ENCODE data around the gene PERCC1. TPM values are rescaled to one million over a fixed set of nuclear protein-coding genes. Genes with fewer than 3 reads are reported as not detected.

The PERCC1 gene
- total RNA-seq, 2 experiments from 2014 or later: 0.57 to 1.2 TPM

DNA sequence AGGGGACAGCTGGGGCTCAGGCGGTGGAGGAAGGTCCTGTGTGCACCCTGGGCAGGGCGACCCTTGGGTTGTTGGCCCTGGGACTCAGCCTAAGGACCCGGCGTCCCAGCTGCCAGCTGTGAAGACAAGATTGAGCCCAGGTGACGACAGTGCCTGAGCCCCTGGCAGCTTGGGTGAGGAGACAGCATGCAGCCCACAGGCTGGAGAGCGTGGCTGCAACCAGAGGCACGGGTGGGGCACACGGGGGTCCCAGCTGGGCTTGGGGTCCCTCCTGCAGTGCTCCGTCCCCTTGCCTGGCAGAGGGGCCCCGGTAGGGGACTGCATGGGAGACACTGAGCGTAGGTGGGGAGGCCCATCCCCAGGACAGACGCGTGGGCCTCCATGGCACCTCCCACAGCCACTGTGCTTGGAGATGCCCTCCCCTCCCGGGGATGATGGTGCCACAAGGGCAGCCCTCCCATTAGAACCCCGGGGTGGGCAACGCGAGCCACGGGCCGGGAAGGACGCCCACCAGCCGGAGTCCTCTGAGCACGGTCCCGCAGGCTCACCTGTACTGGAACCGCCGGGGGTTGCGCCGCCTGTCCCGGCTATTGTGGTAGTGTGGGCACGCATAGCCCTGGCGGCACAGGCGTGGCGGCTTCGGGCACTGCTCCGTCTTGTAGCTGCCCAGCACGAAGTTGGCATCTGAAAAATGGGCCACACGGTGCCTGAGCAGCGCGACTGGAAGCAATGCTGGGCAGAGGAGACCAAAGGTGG is 31.9 kb upstream of the PERCC1 start:
- POLR2A ChIA-PET: interaction anchor here (0.6 kb wide), 1 partner anchor 19 kb away, joined by 4 read pairs; no protein-coding TSS in a partner anchor

DNA sequence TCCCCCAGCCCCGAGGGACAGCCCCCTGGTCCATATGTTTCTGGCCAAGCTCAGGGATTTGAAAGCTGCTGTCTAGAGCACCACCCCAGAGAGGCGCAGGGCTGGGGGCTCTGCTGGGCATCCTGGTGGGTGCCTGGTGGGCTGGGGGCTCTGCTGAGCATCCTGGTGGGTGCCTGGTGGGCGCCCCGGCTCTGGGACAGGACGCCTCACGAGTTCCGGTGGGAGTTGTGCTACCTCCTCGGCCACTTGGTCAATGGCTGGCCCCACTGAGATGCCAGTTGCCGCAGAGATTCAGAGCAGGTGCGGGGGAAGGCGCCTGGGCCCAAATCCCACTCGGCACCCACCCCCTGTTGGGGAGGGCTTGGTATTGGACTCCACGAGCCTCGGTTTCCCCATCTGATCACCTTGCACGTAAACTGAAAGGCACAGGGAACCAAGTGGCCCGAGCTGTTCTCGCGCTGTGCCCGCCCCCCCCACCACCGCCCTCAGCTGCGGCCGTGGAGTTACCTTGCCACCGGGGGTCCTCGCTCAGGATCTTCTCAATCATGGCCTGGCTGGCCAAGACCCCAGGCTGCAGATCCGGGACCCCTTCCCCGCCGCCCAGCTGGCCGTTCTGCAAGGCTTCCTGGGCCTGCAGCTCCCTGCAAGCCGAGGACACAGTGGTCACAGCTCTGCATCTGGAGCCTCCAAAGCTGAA is 29.7 kb upstream of the PERCC1 start:
- H3K9me3 Mint-ChIP-seq: no peaks in the 10 kb centered on the region
- H3K36me3 Mint-ChIP-seq: peaks cover 2% of the 10 kb centered on the region
- no peak overlapping the region for H3K4me3 Mint-ChIP-seq
- H3K27ac Mint-ChIP-seq: no peak overlapping the region
- ATAC-seq (ENCODE audit: low read depth): no peak
- H3K4me1 Mint-ChIP-seq: no peaks in the 10 kb centered on the region
- H3K27me3 Mint-ChIP-seq: no peaks in the 10 kb centered on the region
- no peak for DNase-seq
- POLR2A ChIA-PET: interaction anchor here (1.3 kb wide), 1 partner anchor 22 kb away, joined by 3 read pairs; no protein-coding TSS in a partner anchor

More for the DNA sequence above, 31.9 kb upstream of the PERCC1 start:
- peaks cover 2% of the 10 kb centered on the region for H3K36me3 Mint-ChIP-seq
- H3K9me3 Mint-ChIP-seq: no peaks in the 10 kb centered on the region
- no peak overlapping the region for H3K27ac Mint-ChIP-seq
- ATAC-seq (ENCODE audit: low read depth) (no peak), DNase-seq (no peak)
- H3K27me3 Mint-ChIP-seq: no peaks in the 10 kb centered on the region
- H3K4me3 Mint-ChIP-seq: no peak overlapping the region
- no peaks in the 10 kb centered on the region for H3K4me1 Mint-ChIP-seq

DNA sequence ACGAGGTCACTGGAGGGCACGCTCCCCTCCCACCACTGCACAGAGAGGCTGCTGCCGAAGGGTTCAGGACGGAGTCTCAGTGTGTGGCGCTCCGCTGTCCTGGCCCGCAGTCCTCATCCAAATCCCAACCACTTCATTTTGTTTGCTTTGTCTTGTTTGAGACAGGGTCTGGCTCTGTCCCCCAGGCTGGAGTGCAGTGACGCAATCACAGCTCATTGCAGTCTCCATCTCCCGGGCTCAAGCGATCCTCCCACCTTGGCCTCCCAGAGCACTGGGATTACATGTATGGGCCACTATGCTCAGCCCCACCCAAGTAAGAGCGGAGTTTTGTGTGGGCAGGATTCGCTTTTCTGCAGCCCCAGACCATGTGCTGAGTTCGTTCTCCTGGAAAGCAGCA is 29.1 kb upstream of the PERCC1 start:
- POLR2A ChIA-PET: interaction anchor here (1.3 kb wide), 1 partner anchor 22 kb away, joined by 3 read pairs; no protein-coding TSS in a partner anchor
- no peaks in the 10 kb centered on the region for H3K4me1 Mint-ChIP-seq
- no peak overlapping the region for H3K4me3 Mint-ChIP-seq
- H3K9me3 Mint-ChIP-seq: no peaks in the 10 kb centered on the region
- no peak for DNase-seq
- H3K36me3 Mint-ChIP-seq: peaks cover 2% of the 10 kb centered on the region
- H3K27me3 Mint-ChIP-seq: no peaks in the 10 kb centered on the region
- no peak for ATAC-seq (ENCODE audit: low read depth)
- no peak overlapping the region for H3K27ac Mint-ChIP-seq

DNA sequence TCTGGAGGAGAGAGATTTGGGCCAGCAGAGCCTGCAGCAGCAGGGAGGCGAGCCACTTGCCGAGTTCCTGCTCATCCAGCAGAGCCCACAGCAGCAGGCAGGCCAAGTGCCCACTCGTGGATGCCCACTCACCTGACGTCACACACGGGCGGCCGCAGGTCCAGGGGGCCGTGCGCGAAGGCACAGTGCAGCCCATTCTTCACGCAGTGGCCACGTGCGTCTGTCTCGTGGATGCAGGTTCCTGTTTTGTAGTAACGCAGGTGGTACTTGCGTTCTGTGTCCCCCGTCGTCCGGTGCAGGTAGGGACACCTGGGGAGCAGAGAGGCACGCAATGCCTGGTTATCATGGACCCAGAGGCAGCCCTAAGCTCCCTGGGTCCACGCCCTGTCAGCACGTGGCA is 27.8 kb upstream of the PERCC1 start:
- Mint-ChIP-seq H3K4me1 (peaks cover 4% of the 10 kb centered on the region), H3K27me3 (no peaks in the 10 kb centered on the region), H3K36me3 (peaks cover 2% of the 10 kb centered on the region), H3K9me3 (no peaks in the 10 kb centered on the region), H3K4me3 (no peak overlapping the region), H3K27ac (no peak overlapping the region)
- no peak for ATAC-seq (ENCODE audit: low read depth)
- DNase-seq: no peak
- POLR2A ChIA-PET: no interaction called here

DNA sequence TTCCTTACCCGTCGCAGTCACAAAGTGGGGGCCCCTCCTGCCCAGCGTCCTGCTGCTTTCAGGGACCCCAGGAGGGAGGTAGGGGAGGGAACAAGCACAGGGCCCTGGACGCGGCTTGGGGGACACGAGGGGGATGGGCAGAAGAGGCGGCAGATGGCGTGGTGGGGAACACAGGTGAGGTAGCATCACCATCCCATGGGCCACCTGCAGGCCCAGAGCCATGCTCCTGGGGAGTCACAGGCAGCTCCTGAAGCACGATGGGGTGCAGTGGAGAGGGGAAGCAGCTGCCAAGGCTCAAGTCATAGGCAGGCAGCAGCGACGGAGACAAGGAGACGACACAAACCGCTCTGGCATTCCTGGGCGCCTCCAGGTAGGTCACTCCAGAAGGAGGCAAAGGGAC is 27.1 kb upstream of the PERCC1 start:
- peaks cover 2% of the 10 kb centered on the region for H3K36me3 Mint-ChIP-seq
- H3K27me3 Mint-ChIP-seq: no peaks in the 10 kb centered on the region
- no peaks in the 10 kb centered on the region for H3K9me3 Mint-ChIP-seq
- H3K27ac Mint-ChIP-seq: no peak overlapping the region
- no peak for DNase-seq
- no peak for ATAC-seq (ENCODE audit: low read depth)
- POLR2A ChIA-PET: no interaction called here
- peaks cover 6% of the 10 kb centered on the region for H3K4me1 Mint-ChIP-seq
- no peak overlapping the region for H3K4me3 Mint-ChIP-seq

DNA sequence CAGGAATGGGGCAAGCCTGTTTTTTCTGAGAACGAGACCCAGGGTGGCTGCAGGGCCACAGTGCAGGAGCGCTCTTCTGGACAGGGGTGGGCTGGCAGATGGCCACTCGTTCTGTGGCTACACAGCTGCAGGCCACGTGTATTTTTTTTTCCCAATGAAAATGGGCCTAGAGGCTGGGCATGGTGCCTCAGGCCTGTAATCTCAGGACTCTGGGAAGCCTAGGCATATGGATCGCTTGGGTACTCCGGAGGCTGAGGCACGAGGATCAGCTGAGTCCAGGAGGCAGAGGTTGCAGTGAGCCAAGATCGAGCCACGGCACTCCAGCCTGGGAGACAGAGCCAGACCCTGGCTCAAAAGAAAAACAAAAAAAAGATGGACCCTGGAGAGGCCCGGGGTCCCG is 23.1 kb upstream of the PERCC1 start:
- Mint-ChIP-seq H3K27ac (no peak overlapping the region), H3K27me3 (no peaks in the 10 kb centered on the region), H3K4me3 (peak overlapping the region; percentile 82), H3K36me3 (peaks cover 6% of the 10 kb centered on the region), H3K4me1 (peaks cover 12% of the 10 kb centered on the region), H3K9me3 (no peaks in the 10 kb centered on the region)
- ATAC-seq (ENCODE audit: low read depth) (no peak), DNase-seq (no peak)
- POLR2A ChIA-PET: interaction anchor here (0.6 to 1.5 kb wide), 3 partner anchors 13 to 103 kb away, joined by 3 to 7 read pairs (median 3); partner anchors contain the start of gene UQCC4

DNA sequence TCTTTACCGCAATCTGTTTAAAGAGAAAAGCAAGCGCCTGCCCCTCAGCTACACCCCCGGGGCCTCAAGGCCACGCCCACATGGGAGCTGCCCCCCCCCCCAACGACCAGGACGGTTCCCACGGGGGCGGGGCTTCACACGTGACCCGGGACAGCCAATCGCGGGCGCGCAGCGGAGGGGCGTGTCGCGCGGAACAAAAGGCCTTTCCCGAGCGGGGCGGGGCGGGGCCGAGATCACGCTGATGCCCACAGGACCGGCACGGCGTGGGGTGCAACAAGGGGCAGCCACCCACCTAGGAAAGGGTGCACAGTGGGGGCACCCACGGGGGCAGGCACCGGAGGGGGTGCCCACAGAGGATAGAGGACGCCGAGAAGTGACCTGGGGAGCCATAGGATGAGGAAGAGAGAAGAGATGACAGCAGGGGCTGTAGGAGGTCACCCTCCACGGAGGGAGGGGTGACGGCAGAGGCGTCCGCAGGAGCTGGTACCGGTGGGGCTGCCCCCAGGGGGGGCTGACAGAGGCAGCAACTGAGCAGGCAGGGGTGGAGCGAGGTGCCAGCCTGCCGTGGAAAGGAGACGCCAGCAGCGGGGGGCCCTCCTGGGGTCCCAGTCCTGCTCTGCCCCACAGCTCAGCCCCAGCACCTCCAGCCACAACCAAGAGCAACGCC is 22.6 kb upstream of the PERCC1 start:
- Mint-ChIP-seq H3K4me1 (peaks cover 12% of the 10 kb centered on the region), H3K36me3 (peaks cover 5% of the 10 kb centered on the region), H3K9me3 (no peaks in the 10 kb centered on the region), H3K27ac (no peak overlapping the region), H3K27me3 (no peaks in the 10 kb centered on the region), H3K4me3 (peak overlapping the region; percentile 82)
- DNase-seq (peak; percentile 98), ATAC-seq (ENCODE audit: low read depth) (peak; percentile 89)
- POLR2A ChIA-PET: interaction anchor here (0.6 to 1.5 kb wide), 3 partner anchors 8 to 104 kb away, joined by 3 to 7 read pairs (median 6); partner anchors contain the start of gene UQCC4

DNA sequence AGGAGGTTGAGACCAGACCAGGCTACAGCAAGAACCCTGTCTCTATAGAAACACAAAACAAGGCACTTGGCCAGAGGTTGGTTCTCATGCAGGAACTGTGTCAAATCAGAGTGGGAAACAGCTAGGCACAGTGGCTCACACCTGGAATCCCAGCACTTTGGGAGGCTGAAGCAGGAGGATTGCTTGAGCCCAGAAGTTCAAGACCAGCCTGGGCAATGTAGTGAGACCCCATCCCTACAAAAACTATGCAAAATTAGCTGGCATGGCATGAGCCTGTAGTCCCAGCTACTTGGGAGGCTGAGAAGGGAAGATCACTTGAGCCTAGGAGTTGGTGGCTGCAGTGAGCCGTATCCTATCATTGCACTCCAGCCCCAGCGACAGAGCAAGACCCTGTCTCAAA is 18.0 kb upstream of the PERCC1 start:
- peaks cover 18% of the 10 kb centered on the region for H3K4me1 Mint-ChIP-seq
- no peak for DNase-seq
- H3K27ac Mint-ChIP-seq: peak overlapping the region; percentile 51
- ATAC-seq (ENCODE audit: low read depth): no peak
- no peak overlapping the region for H3K4me3 Mint-ChIP-seq
- H3K9me3 Mint-ChIP-seq: no peaks in the 10 kb centered on the region
- no peaks in the 10 kb centered on the region for H3K27me3 Mint-ChIP-seq
- POLR2A ChIA-PET: interaction anchor here (0.7 to 2.1 kb wide), 2 partner anchors 8 to 31 kb away, joined by 5 to 11 read pairs; partner anchors contain the start of genes CCDC154 and UQCC4
- H3K36me3 Mint-ChIP-seq: peaks cover 4% of the 10 kb centered on the region

DNA sequence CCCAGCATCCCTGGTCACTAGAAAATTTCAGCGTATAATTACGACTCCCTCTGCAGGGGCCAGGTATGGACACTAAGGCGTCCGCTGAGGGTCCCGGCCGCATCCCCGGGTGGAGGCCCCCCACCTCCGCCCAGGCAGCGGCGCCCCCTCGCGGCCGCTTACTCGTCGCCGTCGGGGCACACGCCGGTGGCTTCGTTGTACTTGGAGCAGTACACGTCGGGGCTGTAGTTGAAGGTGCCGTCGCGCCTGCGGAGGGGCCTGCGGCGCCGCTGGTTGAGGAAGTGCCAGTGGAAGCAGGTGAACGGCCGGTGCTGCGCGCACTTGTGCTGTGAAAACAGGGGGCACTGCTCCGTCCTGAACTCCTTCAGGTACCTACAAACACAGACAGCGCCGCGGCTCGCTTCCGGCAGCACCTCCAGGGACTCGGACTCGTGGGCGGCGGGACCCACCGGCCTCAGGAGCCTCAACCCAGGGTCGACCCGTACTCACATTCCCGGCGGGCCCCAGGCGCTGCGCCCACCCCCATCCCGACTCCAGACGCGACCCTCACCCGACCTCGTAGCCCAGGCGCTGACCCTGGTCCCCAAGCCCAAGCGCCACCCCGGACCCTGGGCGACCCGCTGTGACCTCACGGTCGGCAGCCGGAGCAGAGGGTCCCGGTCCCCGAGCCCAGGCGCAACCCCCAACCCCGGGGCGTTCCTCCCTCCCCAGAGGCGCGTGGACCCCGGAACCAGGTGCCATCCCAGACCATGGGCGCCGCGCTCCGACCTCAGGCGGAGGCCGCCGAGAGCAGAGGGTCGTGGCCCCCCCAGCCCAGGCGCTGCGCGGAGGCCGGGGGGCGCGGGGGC is 17.0 kb upstream of the PERCC1 start:
- Mint-ChIP-seq H3K4me3 (peak overlapping the region; percentile 85), H3K27ac (peak overlapping the region; percentile 92), H3K27me3 (no peaks in the 10 kb centered on the region), H3K9me3 (no peaks in the 10 kb centered on the region), H3K4me1 (peaks cover 17% of the 10 kb centered on the region), H3K36me3 (peaks cover 4% of the 10 kb centered on the region)
- POLR2A ChIA-PET: no interaction called here
- ATAC-seq (ENCODE audit: low read depth): peak; percentile 73
- DNase-seq: peak; percentile 87

DNA sequence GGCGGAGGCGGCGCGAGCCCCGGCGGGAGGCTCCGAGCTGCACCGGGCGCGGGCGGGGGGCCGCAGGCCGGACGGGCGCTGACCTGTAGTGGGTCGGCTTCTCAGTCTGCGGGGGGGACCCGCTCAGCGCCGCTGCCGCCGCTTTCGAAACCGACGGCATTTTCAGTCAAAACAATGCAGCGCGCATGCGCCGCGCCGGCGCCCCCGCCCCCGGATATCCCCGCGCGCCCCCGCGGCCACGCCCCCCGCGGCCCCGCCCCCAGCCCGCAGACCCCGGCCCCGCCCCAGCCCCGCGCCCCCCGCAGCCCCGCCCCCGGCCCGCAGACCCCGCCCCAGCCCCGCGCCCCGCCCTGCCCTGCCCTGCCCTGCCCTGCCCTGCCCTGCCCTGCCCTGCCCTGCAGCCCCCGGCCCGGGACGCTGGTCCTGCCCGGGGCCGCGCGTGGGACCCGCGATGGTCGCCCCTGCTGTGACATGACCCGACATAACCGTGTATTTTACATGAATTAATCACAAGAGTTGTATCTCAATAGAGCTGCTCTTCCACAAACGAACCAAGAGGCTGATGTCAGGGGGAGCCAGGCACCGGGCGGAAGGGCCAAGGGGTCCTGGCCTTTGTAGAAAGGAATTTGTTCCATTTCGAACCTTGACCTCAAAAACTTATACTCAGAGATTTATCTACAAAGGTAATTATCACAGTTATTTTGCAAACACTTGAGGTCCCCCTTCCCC is 16.2 kb upstream of the PERCC1 start, which contains the start of gene UNKL:
UNKL (minus strand) TSS at position 173 of the 729 bp plus-strand sequence; CDS start at position 160, 13 bp downstream.
- ATAC-seq (ENCODE audit: low read depth) (peak; percentile 61), DNase-seq (peak; percentile 87)
- Mint-ChIP-seq H3K27ac (peak within 1 kb of the TSS; percentile 92), H3K36me3 (peaks cover 4% of the 10 kb centered on the region), H3K4me1 (peaks cover 19% of the 10 kb centered on the region), H3K9me3 (no peaks in the 10 kb centered on the region), H3K27me3 (no peaks in the 10 kb centered on the region), H3K4me3 (peak within 1 kb of the TSS; percentile 85)
- POLR2A ChIA-PET: no interaction called here

DNA sequence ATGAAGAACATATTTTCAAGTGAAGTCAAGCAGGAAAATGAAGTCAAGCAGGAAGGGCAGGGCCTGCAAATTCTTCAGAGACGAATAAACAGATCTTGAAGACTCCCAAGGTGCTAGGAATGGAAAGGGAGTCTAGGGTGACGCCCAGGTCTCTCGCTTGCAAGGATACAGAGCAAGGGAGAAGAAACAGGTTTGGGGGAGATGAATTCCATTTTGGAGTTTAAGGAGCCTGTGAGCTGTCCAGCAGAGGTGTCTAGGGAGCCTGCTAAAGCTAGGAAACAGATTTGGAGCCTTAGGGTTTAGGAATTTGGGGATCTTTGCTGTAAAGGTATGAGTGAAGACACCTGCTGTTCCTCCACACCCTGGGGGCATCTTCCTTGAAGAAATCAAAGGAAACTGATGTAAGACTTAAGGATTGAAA is 14.3 kb upstream of the PERCC1 start:
- POLR2A ChIA-PET: interaction anchor here (0.7 to 1.4 kb wide), 2 partner anchors 8 to 307 kb away, joined by 3 to 6 read pairs; no protein-coding TSS in a partner anchor
- H3K4me3 Mint-ChIP-seq: peak overlapping the region; percentile 32

DNA sequence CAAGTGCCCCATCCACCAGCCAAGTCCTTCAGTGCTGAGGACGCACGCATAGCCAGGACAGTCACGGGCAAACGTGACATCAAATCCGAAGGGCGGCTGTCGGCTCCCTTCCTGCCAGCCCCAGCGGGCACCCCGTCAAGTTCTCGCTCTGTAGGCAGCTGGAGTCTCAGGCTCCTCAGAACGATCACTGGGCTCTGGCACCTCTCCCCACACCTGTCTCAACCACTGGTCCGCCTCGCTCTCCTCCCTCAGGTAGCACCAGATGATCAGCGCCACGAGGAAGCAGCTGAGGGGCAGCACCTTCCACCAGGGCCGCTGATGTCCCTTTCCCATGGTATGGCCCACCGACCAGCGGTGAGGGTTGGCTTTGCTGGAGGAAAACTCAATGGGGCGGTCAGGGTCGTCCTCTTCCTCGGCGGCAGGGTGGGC is 10.8 kb upstream of the PERCC1 start:
- peak; percentile 0 for ATAC-seq (ENCODE audit: low read depth)
- peaks cover 15% of the 10 kb centered on the region for H3K4me1 Mint-ChIP-seq
- H3K27ac Mint-ChIP-seq: peak overlapping the region; percentile 98
- POLR2A ChIA-PET: interaction anchor here (0.6 to 2.5 kb wide), 27 partner anchors 8 to 1028 kb away, joined by 3 to 26 read pairs (median 5); partner anchors contain the start of genes CRAMP1, EME2, FAHD1 and HAGH
- peak overlapping the region; percentile 86 for H3K4me3 Mint-ChIP-seq
- DNase-seq: no peak
- H3K36me3 Mint-ChIP-seq: peaks cover 1% of the 10 kb centered on the region
- no peaks in the 10 kb centered on the region for H3K9me3 Mint-ChIP-seq
- no peaks in the 10 kb centered on the region for H3K27me3 Mint-ChIP-seq

More for the DNA sequence above, 14.3 kb upstream of the PERCC1 start:
- Mint-ChIP-seq H3K4me1 (peaks cover 23% of the 10 kb centered on the region), H3K9me3 (no peaks in the 10 kb centered on the region), H3K27ac (peak overlapping the region; percentile 72), H3K27me3 (no peaks in the 10 kb centered on the region), H3K36me3 (peaks cover 5% of the 10 kb centered on the region)
- DNase-seq (no peak), ATAC-seq (ENCODE audit: low read depth) (no peak)

All from activated naive CD8-positive, alpha-beta T cell treated with anti-CD3 and anti-CD28 coated beads, Interleukin-2, amount 10 ng/mL, durations not matched to agents 7 days and 5 days (primary cell).